Activated T-helper 9 cell treated with anti-CD3 and anti-CD28 coated beads, Interleukin-2, amount 50 U/mL, for 16 hours (primary cell): ENCODE data around the gene GPX4.
A peak's percentile ranks its signal among the peaks of the same experiment; 100 is the strongest.

Experiments
- DNase-seq: peaks from one replicate; pipeline ENCODE4 v3.0.0-alpha.2; 2020; ENCODE audit warnings: low read depth

Gene GPX4

DNA sequence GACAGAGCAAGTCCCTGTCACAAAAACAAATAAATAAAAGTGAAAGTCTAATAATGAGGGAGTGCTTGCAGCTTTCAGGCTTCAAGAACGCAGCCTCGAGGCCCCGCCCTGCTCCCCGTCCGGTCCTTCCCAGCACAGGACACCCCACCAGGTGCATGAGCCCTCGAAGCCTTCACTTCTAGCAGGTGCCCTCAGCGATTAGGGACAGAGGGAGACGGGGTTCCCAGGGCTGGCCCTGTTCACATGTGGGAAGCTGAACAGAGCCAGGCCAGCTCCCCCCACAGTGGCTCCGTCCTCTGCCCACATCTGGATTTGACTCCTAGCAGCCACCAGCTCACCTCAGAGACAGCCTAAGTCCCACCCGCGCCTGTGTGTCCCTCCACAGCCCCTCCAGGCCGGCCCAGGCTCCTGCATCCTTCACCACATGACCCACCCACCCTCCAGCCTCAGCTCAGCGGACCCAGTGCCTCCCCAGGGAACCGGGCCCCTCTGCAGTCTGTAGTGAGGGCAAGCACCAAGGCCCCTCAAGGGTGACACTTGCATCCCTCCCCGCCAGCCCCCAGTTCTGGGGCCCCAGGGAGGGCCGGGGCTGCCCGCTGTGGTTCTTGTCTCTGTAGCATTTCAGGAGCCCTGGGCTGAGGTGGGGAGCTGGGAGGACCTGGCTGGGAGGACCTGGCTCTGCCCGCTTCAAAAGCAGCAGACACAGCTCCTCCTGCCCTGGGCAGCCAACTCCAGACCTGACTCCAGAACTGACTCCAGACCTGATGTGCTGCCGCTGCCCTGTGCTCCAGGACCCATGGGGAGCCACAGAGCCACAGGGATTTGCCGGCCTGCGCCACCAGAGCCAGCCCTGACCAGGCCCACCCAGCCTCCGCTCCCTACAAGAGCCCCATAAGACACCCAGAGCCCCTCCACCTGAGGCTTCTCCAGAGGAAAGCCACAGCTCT is 27.2 kb downstream of the GPX4 start:
- peak; percentile 39 for DNase-seq

DNA sequence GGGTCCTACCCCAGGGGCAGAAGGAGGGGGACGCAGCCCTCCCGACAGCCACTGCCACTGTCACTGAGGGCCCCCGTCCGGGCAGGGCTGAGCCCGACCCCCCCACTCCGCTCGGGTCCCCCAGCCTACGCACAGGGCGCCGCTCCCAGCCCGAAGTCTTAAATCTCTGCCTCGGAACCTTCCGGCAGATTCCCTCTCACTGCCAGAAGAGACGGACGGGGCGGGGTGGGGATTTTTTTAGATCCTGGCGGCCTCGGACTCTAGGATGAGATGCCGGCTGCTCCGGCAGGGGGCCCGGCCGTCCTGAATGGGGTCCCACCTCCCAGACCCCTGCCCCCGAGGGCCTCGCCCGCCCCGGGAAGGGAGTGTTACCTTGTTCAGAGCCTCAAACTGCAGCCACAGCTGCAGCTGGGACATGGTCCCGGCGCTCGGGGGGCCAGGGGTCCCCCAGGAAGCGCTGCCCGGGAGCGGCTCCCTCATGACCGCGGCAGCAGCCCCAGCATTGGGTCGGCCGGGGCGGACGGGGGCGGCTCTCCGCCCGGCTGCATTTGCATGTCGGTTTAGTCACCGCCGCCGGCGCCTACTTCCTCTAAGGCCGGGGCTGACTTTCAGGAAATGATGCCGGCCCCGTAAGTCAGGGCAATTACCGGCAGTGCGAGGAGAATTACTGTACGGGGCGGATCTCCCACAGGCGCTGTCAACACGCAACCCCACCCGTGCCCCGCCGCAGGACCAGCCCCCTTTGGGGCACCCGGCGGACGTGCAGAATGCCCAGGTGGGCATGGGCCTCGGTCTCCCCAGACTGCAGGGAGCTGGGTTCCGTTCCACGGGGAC is 28.1 kb downstream of the GPX4 start:
- peak; percentile 84 for DNase-seq

DNA sequence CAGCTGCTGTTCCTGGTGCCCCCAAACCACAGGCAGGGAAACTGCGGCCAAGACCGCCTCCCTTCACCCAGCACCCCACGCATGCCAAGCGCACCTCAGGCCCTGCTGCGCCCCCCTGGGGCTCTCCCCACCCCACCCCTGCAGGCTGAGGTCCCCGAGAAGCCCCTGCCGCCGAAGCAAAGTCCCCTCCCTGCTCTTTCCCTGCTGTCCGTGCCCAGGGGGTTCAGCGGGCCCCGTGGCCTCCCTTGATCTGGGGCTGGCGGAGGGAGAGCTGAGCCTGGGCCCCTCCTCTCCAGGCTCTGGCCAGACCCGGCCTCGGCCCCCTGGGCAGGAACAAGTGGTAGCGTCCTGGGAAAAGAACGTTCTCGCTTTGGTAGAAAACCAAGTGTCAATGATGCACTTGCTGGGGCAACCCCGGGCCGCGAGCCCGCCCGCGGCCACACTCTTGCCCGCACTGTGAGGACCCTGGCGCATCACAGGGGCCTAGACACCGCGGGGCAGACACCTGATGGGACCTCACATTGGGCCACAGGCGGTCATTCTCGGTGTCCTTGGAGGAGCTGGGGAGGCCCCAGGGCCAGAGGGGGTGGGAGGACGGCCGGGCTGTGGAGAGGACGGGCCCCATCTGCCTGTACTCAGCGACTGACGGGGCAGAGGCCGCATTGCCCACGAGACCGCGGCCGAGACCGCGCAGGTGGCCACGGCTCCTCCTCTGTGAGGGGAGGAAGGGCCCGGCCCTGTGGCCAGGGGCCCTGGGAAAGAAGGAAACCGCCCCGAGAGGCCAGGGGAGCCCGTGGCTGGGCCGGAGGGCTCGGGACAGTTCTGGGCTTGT is 29.0 kb downstream of the GPX4 start:
- no peak for DNase-seq

DNA sequence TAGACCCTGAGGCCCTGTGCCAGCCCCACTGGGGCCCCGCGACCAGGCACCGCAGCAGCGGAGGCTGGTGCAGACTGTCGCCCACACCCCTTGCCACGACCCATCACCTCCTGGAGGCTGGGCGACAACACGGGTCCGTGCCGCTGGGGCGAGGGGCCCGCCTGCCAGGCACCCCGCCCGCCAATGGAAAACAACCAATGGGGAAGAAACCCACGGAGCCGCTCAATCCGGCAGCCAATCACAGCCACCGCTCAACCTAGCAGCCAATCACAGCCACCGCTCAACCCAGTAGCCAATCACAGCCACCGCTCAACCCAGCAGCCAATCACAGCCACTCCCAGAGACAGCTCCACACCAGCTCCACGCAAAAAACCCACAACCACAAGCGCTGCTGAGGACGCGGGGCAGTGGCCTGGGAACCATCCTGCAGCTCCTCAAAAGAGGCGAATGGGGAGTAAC is 29.7 kb downstream of the GPX4 start:
- peak; percentile 83 for DNase-seq

DNA sequence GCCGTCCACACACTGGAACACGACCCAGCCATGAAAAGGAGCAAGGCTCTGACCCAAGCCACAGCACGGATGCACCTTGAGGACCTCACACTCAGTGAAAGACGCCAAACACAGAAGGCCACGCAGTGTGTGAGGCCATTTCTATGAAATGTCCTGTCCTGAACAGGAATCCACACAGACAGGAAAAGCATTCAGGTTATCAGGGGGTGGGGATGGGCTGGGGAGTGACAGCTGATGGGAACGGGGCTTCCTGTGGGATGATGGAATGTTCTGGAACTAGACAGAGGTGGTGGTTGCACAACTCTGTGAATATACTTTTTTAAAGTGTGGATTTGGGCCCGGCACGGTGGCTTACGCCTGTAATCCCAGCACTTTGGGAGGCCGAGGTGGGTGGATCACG is 30.6 kb downstream of the GPX4 start:
- no peak for DNase-seq

DNA sequence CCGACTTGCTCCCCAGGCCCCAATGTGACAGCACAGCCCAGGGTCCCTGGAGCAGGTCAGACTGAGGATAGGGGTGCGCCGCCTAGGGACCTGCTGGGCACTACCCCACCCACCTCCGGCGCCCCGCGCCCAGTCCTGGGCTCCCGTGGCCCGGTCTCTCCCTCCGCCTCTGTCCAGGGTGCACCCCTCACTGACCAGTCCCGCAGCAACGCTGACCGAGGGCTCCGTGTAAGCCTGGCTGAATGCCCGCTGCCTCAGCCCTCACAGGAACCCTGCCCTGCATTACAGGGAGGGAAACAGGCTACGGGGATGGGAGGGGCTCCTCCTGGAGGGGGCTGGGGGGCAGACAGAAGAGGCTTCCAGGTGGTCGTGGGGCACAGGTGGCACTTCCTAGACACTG is 31.7 kb downstream of the GPX4 start:
- no peak for DNase-seq

DNA sequence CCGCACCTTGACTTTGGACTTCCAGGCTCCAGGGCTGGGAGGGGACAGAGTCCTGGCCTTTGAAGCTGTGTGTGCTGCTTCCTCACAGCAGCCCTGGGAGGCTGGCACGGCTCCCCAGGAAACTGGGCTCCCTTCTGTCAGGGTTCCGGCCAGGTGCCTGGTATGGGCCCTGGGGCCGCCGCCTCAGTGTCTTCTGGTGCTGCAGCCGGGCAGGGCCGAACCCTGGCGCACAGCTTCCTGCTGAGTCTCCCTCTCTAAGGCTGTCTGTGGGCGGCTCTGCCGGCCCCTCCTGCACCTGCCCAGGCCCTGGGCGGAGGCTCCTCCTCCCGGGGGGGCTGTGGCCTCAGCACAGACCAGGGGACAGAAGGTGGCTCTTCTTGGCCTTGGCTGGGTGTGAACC is 32.4 kb downstream of the GPX4 start:
- no peak for DNase-seq

DNA sequence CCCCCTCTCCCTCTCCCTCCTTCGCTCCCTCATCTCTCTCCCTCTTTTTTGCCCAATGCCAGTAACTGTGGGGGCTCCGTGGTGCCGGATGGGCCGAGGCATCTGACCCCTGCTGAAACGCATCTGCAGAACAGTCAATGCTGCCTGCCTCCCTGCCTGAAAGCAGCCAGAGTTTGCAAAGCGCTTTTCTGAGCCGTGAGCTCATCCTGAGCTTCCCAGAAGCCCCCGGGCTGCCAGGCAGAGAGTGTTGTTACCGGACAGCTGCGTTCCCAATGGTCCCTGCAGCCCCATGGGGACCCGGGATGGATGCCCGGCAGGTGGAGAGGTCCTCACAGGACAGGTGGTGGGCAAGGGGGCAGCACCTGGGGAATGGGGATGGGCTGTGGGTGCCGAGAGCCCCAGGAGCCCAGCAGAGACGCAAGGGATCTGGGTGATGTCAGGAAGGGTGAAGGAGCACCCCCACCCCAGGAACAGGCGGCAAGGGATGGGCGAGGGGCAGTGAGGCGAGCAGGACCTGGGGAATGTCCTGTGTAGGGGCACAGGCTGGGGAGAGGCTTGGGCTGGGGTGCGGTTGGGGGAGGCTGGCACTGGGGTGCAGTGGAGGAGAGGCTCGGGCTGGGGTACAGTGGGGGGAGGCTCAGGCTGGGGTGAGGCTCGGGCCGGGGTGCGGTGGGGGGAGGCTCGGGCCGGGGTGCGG is 33.0 kb downstream of the GPX4 start:
- no peak for DNase-seq

DNA sequence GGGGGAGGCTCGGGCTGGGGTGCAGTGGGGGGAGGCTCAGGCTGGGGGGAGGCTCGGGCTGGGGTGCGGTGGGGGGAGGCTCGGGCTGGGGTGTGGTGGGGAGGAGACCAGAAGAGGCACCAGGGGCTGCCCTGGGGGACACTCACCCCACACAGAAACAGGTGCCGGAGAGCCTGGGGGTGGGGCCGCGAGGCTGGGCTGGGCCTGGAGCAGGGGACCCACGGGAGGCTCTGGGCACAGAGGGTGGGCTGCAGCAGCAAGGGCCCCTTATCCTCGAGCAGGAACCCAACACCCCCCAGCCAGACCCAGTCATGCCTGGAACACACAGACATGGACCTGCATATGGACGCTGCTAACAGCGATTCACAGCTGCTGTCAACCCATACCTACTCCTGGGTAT is 34.3 kb downstream of the GPX4 start:
- DNase-seq: no peak

DNA sequence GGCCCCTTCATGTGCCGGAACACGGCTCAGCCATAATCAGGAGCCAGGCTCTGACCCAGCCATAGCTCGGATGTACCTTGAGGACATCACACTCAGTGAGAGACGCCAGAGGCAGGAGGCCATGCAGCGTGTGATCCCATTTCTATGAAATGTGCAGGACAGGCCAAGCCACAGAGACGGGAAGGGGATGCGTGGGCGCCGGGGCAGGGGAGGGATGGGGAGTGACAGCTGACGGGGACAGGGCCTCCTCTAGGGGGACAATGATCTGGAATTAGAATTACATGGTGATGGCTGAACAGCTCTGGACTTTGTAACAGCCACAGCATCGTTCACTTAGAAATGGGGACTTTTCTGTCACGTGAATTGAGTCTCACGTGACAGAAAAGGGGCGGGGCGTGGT is 35.3 kb downstream of the GPX4 start:
- no peak for DNase-seq

DNA sequence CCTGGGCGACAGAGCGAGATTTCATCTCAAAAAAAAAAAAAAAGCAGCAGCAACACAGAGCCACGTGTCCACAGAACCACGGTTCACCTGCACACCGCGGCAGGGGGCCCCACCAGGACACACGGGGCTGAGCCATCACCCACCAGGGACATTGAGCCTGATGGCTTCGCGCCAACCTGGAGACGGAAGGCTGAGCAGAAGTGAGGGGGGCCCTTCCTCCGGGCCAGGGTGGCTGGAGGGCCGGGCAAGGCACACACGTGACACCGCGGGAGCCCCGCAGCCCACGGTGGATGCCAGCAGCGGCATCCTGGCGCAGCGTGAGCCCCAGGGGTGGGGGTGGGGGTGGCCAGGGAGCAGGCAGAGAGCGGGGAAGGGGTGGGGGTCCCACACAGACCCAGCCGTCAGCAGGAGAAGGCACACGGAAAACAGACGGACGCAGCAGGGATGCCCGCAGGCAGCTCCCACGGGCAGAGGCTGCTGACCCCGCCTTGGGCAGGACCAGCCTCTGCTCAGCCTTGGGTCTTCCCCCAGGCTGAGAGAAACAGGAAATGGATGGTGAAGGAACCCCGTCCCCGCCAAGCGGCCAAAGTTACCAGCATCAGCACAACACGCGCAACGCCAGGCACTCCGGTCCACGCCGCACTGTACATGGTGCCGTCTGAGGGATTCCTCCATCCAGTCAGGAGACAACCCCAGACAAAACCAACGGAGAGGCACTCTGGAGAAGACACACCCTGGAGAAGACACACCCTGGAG is 36.7 kb downstream of the GPX4 start:
- DNase-seq: no peak

DNA sequence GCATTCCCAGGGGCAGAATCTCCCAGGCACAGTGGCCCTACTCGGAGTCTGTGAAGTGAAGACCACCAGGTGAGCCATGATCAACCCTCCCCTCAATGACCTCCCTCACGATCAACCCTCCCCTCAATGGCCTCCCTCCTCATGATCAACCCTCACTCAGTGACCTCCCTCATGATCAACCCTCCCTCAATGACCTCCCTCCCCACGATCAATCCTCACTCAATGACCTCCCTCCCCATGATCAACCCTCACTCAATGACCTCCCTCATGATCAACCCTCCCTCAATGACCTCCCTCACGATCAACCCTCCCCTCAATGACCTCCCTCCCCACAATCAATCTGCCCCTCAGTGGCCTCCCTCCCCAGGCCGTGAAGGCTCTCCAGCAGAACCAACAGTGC is 38.1 kb downstream of the GPX4 start:
- no peak for DNase-seq

DNA sequence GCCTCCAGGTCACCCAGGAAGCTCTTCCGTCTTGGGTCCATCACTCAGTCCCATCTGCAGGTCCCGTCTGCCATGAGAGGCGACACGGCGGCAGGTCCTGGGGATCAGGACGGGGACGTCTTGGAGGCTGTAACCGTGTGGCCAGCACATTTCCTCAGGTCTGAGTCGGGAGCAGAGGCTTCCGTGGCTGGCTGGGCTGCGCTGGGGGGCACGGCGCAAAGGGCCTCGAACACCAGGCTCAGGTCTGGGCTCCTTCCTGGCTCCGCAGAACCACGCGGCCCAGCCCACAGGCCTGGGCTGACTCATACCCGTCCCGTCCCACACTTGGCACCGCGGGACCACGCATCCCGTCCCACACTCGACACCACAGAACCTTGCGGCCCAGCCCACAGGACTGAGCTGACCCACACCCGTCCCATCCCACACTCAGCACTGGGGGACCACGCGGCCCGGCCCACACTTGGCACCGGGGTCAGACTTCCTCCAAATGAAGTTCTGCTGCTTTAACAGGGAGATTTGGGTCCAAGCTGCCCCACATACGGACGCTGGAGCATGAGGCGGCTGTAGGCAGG is 40.1 kb downstream of the GPX4 start:
- DNase-seq: no peak

DNA sequence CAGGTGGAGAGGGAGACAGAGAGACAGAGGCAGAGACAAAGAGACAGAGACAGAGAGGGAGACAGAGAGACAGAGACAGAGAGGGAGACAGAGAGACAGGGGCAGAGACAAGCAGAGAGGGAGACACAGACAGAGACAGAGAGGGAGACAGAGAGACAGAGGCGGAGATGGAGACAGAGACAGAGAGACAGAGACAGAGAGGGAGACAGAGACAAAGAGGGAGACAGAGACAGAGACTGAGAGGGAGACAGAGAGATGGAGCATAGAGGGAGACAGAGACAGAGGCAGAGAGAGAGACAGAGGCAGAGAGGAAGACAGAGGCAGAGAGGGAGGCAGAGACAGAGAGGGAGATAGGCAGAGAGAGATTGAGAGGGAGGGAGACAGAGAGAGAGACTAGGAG is 40.9 kb downstream of the GPX4 start:
- no peak for DNase-seq

DNA sequence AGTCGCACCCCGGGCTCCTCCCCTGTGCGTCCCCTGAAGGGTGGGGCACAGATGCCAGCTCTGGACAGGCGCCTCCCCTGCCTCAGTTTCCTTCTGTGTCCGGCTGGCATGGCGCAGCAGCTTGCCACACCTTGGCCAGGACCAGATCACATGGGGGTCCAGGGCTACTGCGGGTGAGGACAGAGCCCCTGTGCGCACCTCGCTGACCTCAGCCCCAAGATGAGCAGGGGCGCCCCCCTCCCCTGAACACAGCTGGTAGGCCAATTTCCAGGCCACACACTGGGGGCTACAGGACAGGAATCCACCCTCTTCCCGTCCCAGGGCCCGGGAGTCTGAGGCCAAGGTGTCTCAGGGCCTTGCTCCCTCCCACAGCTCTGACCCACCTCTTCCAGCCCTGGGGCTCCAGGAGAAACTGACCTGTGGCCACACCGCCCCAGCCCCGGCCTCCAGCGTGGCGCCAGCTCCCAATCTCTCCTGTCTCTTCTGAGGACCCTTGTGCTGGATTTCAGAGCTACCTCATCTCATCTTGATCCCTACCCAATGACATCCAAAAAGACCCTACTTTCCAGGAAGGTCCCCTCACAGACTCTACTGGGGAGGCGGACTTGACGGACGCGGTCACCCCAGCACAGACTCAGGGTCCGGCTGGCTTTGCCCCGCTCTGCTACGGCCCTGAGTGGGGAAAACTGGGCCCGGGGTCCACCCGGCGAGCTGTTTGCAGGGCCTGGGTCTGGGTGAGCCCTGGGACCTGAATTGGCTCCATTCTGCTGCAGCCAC is 42.0 kb downstream of the GPX4 start:
- DNase-seq: no peak

DNA sequence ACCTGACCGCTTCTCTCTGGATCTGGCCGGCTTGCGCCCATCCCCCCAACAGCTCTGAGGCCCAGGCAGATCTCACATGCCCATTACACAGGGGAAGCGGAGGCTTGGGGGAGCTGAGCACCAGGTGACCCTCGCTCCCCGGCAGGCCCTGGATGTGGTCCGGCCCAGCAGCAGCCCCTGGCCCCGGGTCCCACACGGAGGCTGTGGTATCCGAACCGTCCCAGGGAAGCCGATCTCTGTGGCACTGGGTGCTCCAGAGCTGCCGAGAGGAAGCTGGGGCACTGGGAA is 42.6 kb downstream of the GPX4 start:
- DNase-seq: no peak

DNA sequence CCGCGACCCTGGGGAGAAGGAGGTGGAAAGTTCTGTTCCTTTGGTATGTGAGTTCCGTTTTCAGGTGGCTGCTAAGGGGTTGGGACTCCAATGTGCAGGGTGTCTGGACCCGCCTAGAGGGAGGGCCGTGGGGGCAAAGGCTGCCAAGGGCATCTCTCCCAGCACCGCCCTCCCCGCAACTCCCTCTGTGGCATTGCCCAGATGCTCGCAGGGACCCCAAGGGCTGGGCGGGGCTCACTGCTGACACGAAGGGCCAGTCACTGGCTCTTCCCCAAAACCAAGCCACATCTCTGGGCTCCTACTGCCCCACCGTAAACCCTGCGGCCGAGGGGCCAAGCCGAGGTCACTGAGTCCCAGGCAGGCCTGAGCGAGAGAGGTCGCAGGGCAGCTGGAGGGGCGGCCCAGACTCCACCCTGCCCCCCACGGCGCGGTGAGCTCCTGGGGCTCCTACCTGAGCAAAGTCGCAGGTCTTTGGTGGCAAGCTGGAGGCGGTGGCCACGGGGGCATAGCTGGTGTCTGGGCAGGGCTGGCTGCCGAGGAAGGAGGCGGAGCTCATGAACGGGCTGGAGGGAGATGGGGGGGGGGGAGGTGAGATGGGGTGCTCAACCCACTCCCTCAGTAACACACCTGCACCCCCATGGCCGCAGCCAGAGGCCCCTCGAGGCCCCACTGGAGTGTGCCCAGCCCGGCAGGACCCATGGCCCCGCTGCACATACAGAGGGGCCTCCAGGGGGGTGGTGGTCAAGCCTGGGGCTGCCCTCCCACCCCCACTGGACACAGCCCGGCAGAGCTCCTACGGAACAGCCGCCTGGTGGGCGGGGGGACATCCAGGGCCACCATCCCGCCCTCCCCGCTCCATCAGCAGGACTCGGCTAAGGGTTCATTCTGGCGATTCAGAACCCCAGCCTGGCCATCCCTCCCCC is 43.3 kb downstream of the GPX4 start:
- no peak for DNase-seq

DNA sequence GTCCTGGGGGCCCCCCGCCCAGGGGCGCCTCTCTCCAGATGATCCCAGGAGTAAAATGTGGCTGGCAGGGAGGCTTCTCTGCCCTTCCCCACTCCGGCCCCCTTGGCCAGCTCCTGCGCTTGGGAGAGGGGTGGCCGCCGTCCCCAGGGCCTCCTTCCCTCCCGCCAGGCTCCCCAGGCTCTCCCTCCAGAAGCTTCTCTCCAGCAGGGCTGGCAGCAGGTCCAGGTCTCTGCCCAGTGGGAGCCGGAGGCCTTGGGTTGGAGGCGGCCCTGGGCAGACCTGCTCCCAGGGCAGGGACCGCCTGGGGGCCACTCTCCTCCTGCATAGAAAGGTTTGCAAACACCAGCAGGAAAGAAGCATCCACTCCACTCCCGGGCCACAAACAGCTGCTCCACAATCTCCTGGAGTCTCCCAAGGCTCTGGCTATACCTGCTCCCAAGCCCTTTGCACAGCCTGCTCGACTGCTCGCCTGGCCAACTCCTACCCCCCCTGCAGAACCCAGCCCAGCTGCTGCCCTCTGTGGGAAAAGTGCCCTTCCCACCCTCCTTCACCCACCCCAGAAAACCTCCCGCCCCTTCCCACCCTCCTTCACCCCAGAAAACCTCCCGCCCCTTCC is 44.2 kb downstream of the GPX4 start:
- DNase-seq: no peak
